Gastroesophageal sphincter (tissue), 4 donors: ENCODE measurements around the gene ARHGAP24. TPM values are rescaled to one million over a fixed set of nuclear protein-coding genes. Genes with fewer than 3 reads are reported as not detected.

Source experiments
- ATAC-seq: fragments of 150-250 bp; one replicate; pipeline ENCODE4 v1.9.1; 2016; ENCODE audit warnings: mild to moderate bottlenecking, moderate library complexity
- H3K27ac ChIP-seq, 4 donors: fragments of 200-600 bp; sonication (generic) in 3 of 4; 1 replicate in 3 of 4; 2 replicates in 1 of 4; pipeline ENCODE4 v1.5.1; 2016 to 2019
- H3K27me3 ChIP-seq: fragments of 200-600 bp; sonication (generic); one replicate; pipeline ENCODE4 v1.5.1; 2019
- H3K36me3 ChIP-seq, 2 donors: fragments of 200-600 bp; sonication (generic); one replicate each; pipeline ENCODE4 v1.5.1; 2019; ENCODE audit warnings: control low read depth in 1 of 2
- H3K4me1 ChIP-seq, 3 donors: fragments of 200-600 bp; sonication (generic); 1 replicate in 2 of 3; 2 replicates in 1 of 3; pipeline ENCODE4 v1.5.1; 2016 to 2019; ENCODE audit warnings: control low read depth in 2 of 3
- H3K4me3 ChIP-seq, 2 donors: fragments of 200-600 bp; sonication (generic); one replicate each; pipeline ENCODE4 v1.5.1; 2019; ENCODE audit warnings: mild to moderate bottlenecking in 1 of 2, moderate library complexity in 1 of 2
- H3K9me3 ChIP-seq, 3 donors: fragments of 200-600 bp; sonication (generic); one replicate each; pipeline ENCODE4 v1.5.1; 2017 to 2019; ENCODE audit warnings: control low read depth in 2 of 3
- EP300 ChIP-seq: sonication (generic); formaldehyde crosslinking; IDR thresholded peaks from one replicate; pipeline ENCODE4 v1.6.1; 2017; ENCODE audit warnings: antibody characterized with exemption, mild to moderate bottlenecking
- POLR2A ChIP-seq, 2 donors: fragments of 450-650 bp; IDR thresholded peaks; one replicate each; pipeline ENCODE4 v1.6.1; 2017; ENCODE audit warnings: antibody characterized with exemption in 2 of 2, mild to moderate bottlenecking in 2 of 2, moderate library complexity in 1 of 2
- POLR2AphosphoS5 ChIP-seq: sonication (generic); formaldehyde crosslinking; IDR thresholded peaks from one replicate; pipeline ENCODE4 v1.6.1; 2017; ENCODE audit warnings: antibody characterized with exemption
- WGBS, 2 donors: methylation state at CpG; one replicate each; pipeline ENCODE4 v1.1.5; 2018; ENCODE audit warnings: low coverage in 1 of 2; 5-methylcytosine and 5-hydroxymethylcytosine counted together
- total RNA-seq, 4 donors: library from RNA; depleted of rRNA; stranded (reverse); fragments of >200 nt; gene quantifications; one replicate each; pipeline ENCODE4 v1.1.0, GENCODE V29; 2016
- TF ChIP-seq, protein P1 (sequence below), 4 experiments: fragments of 200-600 bp in 2 of 4; fragments of 450-650 bp in 2 of 4; sonication (generic) in 1 of 4; IDR thresholded peaks; one replicate each; pipeline ENCODE4 v1.5.1; 2017 to 2019; ENCODE audit warnings: antibody characterized with exemption in 4 of 4, mild to moderate bottlenecking in 2 of 4, moderate library complexity in 2 of 4

The ARHGAP24 gene
- total RNA-seq, 4 donors from 2014 or later, result 24.4 to 38.6 (median 34.3) TPM

- Histone ChIP-seq H3K36me3 (no peaks in the 10 kb centered on the region), H3K4me1 (peaks cover 6 to 38% (median 14%) of the 10 kb centered on the region in 3 donors), H3K27ac (no peak overlapping the region), H3K9me3 (no peaks in the 10 kb centered on the region), H3K4me3 (no peak overlapping the region), H3K27me3 (no peaks in the 10 kb centered on the region)
- no peak for ATAC-seq
- WGBS, 2 donors, result 87 to 100% methylated on average over 2 of the region's 2 CpGs
- TF ChIP-seq POLR2A (IDR thresholded peaks at IDR 0.05) (no peak), EP300 (no peak), POLR2AphosphoS5 (no peak)
- TF ChIP-seq, protein P1, sequence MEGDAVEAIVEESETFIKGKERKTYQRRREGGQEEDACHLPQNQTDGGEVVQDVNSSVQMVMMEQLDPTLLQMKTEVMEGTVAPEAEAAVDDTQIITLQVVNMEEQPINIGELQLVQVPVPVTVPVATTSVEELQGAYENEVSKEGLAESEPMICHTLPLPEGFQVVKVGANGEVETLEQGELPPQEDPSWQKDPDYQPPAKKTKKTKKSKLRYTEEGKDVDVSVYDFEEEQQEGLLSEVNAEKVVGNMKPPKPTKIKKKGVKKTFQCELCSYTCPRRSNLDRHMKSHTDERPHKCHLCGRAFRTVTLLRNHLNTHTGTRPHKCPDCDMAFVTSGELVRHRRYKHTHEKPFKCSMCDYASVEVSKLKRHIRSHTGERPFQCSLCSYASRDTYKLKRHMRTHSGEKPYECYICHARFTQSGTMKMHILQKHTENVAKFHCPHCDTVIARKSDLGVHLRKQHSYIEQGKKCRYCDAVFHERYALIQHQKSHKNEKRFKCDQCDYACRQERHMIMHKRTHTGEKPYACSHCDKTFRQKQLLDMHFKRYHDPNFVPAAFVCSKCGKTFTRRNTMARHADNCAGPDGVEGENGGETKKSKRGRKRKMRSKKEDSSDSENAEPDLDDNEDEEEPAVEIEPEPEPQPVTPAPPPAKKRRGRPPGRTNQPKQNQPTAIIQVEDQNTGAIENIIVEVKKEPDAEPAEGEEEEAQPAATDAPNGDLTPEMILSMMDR (IDR thresholded peaks at IDR 0.05), result no peak
Observed at GRCh38 chr4:85821688-85822455, 346.9 kb downstream of the ARHGAP24 start.

- H3K27me3 ChIP-seq, result no peaks in the 10 kb centered on the region
- TF ChIP-seq, protein P1 (IDR thresholded peaks at IDR 0.05), result no peak
- TF ChIP-seq EP300, result no peak
- peaks cover 13 to 52% (median 14%) of the 10 kb centered on the region in 3 donors for H3K4me1 ChIP-seq
- no peak overlapping the region for H3K4me3 ChIP-seq
- peak overlapping the region; percentile 11 to 44 (median 34) for H3K27ac ChIP-seq
- no peak for ATAC-seq
- H3K9me3 ChIP-seq, result no peaks in the 10 kb centered on the region
- WGBS, 2 donors, result 17 to 50% methylated on average over 1 of the region's 1 CpG
- no peaks in the 10 kb centered on the region for H3K36me3 ChIP-seq
Observed at GRCh38 chr4:85823295-85823694, 348.3 kb downstream of the ARHGAP24 start.

DNA sequence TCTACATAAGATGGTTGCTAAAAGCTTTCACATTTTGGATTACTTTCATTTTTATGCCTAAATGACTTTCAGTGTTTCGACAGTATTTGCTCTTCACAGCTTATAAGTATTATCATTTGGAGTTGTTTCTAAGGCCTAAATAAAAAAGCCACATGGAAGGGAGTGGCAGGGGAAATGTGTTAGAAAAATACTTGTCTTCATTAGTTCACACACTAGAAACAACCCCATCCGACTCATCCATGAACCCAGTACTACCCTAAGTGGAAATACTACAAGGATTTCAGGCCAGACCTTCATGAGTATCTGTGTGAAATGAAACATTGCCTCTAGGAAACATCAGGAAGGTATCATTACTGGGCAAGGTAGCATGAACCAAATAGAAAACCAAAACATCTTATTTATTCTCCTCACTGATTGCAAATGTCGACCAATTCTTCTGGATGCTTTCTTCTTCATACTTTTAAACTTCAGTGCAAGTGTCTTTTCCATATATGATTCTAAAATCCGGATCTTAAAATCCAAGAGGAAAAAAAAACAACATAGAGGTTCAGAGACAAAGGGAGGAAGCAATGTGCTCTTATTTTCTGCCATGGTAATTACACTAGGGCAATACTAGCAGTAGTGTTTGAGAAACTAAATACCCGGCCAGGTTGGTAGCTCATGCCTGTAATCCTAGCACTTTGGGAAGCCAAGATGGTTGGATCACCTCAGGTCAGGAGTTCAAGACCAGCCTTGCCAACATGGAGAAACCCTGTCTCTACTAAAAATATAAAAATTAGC, 349.4 kb downstream of the ARHGAP24 start:
- no peaks in the 10 kb centered on the region for H3K27me3 ChIP-seq
- ATAC-seq, result no peak
- H3K36me3 ChIP-seq, result no peaks in the 10 kb centered on the region
- 55 to 58% methylated on average over 5 of the region's 5 CpGs for WGBS, 2 donors
- peak overlapping the region; percentile 11 to 55 (median 43) for H3K27ac ChIP-seq
- peaks cover 13 to 63% (median 14%) of the 10 kb centered on the region in 3 donors for H3K4me1 ChIP-seq
- no peak for TF ChIP-seq POLR2A (IDR thresholded peaks at IDR 0.05)
- H3K9me3 ChIP-seq, result no peaks in the 10 kb centered on the region
- H3K4me3 ChIP-seq, result peak overlapping the region in 1 of 2 donors; percentile 24

DNA sequence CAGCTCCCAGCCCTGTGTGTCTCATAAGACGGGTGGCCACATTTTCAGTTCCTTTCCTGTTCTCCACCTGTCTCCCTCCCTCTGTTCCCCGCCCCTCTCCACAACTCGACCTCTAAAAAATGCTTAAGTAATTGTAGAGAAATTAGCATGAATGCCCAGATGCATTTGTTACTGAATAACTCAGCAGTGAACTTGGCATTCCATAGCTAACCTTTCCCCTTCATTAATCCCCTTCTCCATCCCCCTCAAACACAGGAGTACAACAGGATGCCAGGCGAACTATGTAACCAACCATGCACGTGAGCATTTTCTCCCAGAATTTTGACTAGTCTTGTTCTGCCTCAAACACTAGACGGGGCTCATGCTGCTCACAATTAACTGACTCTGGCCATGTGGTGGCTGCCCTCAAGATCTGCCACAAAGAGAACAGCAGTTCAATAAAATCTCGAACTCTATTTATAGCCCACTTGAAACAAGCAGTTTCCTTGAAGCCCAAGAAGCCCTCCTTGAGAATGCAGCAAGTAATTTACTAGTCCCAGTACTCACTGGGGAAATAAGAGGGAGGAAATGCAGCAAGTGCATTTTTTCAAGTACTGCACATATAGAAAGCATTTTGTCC, 351.2 kb downstream of the ARHGAP24 start:
- no peak overlapping the region for H3K4me3 ChIP-seq
- peak overlapping the region; percentile 34 to 53 (median 44) for H3K27ac ChIP-seq
- WGBS, 2 donors, result 17 to 23% methylated on average over 6 of the region's 7 CpGs
- peak; percentile 51 for ATAC-seq
- no peaks in the 10 kb centered on the region for H3K9me3 ChIP-seq
- H3K27me3 ChIP-seq, result no peaks in the 10 kb centered on the region
- peak; percentile 37 for TF ChIP-seq POLR2AphosphoS5
- TF ChIP-seq POLR2A (IDR thresholded peaks at IDR 0.05), result no peak
- TF ChIP-seq EP300, result no peak
- TF ChIP-seq, protein P1 (IDR thresholded peaks at IDR 0.05), result peak in 2 of 4 experiments; percentile 28 to 34
- H3K36me3 ChIP-seq, result no peaks in the 10 kb centered on the region
- H3K4me1 ChIP-seq, result peaks cover 13 to 73% (median 14%) of the 10 kb centered on the region in 3 donors
